Right cardiac atrium (tissue), 5 donors: Measurements from ENCODE around the gene GSK3B. TPM values are rescaled to one million over a fixed set of nuclear protein-coding genes. Genes with fewer than 3 reads are reported as not detected.

Experiments
- ATAC-seq, 2 donors: fragments of 200-7000 bp; cut with Tn5 transposase; one replicate each; pipeline versions ENCODE4 v1.8.0 to v1.9.1; 2020; ENCODE audit warnings: moderate library complexity in 2 of 2, mild to moderate bottlenecking in 1 of 2
- DNase-seq, 3 donors: peaks; one replicate each; pipeline ENCODE4 v3.0.0-alpha.2; 2020
- H3K27ac ChIP-seq: one replicate; pipeline ENCODE4 v1.5.1; 2013; ENCODE audit warnings: mild to moderate bottlenecking, low read length, control low read depth, moderate library complexity
- H3K27me3 ChIP-seq: one replicate; pipeline ENCODE4 v1.6.1; 2013; ENCODE audit not compliant: control insufficient read depth, insufficient read depth
- H3K4me1 ChIP-seq: one replicate; pipeline ENCODE4 v1.6.1; 2013; ENCODE audit warnings: low read length; ENCODE audit not compliant: control insufficient read depth, insufficient read depth
- H3K4me3 ChIP-seq: one replicate; pipeline ENCODE4 v1.5.1; 2013; ENCODE audit warnings: low read length, control low read depth
- H3K9me3 ChIP-seq: one replicate; pipeline ENCODE4 v1.6.1; 2013; ENCODE audit warnings: low read length; ENCODE audit not compliant: control insufficient read depth
- WGBS: extraction: QIAGEN DNeasy Blood & Tissue Kit; methylation state at CpG from one replicate; pipeline ENCODE4 v1.1.7; 2013; 5-methylcytosine and 5-hydroxymethylcytosine counted together
- intact Hi-C, 4 donors: fragments of 100-400 bp; cut with DNase I; formaldehyde crosslinking; loops; one replicate each; pipeline versions ENCODE4 v1.11.0 to v1.14.0; 2022 to 2023
- polyA plus RNA-seq: library from polyadenylated mRNA; stranded (reverse); fragments of 200-250 nt; gene quantifications from one replicate; pipeline ENCODE4 v1.2.3, GENCODE V29; 2013
- total RNA-seq, 4 donors: library from RNA; stranded (reverse); fragmentation: NEBNext Ultra II Directional; extraction: Animal tissue kit (Norgen Biotek cat#: 25700); gene quantifications; one replicate each; pipeline ENCODE4 v1.2.1, GENCODE V29; 2021
- donor health status: healthy with polysubstance abuse.
- donor health status: DM: no; HTN: yes; CAD: no.
- donor health status: DM: no; HTN: no; CAD: no.
- donor health status: DM: no; HTN: yes; CAD: no; lungs with severe emphysema.
- donor health status: DM: yes; HTN: yes; CAD: no.

GSK3B gene
- total and polyA plus RNA-seq, 5 donors, result 11.4 to 44.6 (median 39.8) TPM

DNA sequence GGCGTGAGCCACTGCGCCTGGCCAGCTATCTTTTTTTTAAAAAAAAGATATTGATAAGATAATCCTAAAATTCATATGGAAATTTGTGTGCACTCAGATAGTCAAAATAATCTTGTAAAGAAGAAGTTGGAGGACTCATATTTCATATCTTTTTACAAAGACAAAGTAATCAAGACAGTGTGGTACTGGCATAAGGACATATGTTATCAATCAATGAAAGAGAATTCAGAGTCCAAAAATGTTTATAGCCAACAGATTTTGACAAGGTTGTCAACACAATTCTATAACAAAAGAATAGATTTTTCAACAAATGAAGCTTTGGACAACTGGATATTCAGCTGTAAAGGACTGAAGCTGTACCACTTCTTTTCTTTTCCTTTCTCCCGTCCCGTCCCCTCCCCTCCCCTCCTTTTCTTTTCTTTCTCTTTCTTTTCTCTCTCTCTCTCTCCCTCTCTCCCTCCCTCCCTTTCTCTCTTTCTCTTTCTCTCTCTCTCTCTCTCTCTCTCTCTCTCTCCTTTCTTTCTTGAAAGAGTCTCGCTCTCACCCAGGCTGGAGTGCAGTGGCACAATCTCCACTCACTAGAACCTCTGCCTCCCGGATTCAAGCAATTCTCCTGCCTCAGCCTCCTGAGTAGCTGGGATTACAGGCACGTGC lies 126.8 kb downstream of the GSK3B start:
- H3K9me3 ChIP-seq, result no peaks in the 10 kb centered on the region
- peaks cover 2% of the 10 kb centered on the region for H3K4me1 ChIP-seq
- intact Hi-C loops, result no loop called here
- no peak for DNase-seq
- WGBS, result 89% methylated on average over 7 of the region's 7 CpGs
- no peak overlapping the region for H3K27ac ChIP-seq
- no peak for ATAC-seq
- H3K27me3 ChIP-seq, result no peaks in the 10 kb centered on the region
- H3K4me3 ChIP-seq, result no peak overlapping the region

DNA sequence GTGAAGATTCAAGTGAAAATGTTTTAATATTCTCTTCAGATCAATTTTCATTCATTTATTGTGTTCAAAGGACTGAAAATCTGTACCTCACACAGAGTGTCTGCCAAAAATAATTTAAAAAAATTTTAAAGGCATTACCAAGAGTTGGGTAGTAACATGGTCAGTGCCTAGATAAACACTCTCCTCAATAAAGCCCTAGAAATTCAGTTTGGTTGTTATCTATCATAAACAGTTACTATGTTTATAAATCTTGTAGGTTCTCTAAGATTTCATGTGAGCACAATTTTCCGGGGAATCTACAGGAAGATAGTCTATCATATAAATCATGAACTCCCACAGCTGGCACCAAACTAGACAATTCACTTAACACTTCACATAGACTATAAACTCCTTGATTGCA lies 128.6 kb downstream of the GSK3B start:
- H3K4me1 ChIP-seq, result peaks cover 2% of the 10 kb centered on the region
- ATAC-seq, result no peak
- H3K27ac ChIP-seq, result no peak overlapping the region
- DNase-seq, result no peak
- intact Hi-C loops, result no loop called here
- H3K27me3 ChIP-seq, result no peaks in the 10 kb centered on the region
- no peaks in the 10 kb centered on the region for H3K9me3 ChIP-seq
- 53% methylated on average over 1 of the region's 1 CpG for WGBS
- H3K4me3 ChIP-seq, result no peak overlapping the region

DNA sequence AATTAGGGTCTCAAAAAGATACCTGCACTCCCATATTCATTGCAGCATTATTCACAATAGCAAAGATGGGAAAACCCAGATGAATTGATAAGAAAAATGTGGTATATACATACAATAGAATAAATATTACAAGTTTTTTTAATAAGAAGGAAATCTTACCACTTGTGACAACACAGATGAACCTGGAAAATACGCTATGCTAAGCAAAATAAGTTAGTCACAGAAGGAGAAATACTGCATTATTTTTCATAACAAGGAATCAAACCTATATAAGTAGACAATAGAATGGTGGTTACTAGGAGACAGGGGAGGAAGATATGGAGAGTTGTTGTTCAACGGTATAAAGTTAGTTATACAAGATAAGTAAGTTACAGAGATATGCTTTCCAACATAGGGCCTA lies 130.0 kb downstream of the GSK3B start:
- DNase-seq, result no peak
- Histone ChIP-seq H3K4me3 (no peak overlapping the region), H3K9me3 (no peaks in the 10 kb centered on the region), H3K27me3 (no peaks in the 10 kb centered on the region), H3K27ac (no peak overlapping the region), H3K4me1 (peaks cover 2% of the 10 kb centered on the region)
- no peak for ATAC-seq
- intact Hi-C loops, result no loop called here
- WGBS, result 60% methylated on average over 2 of the region's 2 CpGs

DNA sequence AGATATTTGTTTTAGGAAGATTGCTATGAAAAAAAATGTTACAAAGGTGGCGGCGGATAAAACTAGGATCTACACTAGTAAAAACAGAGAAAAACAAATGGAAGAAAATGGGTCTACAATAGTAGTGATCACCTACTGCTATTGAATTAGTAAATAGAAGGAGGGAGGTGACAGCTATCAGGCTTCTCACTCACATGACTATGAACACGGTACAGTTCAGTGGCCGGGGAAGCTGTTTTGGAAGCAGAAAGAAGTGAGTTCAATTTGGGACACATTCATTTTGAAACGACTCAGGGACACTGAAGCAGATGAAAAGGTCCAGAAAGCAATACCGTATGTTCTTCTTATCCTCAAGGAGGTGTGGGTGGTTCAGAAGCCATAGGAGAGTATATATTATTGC lies 138.3 kb downstream of the GSK3B start:
- intact Hi-C loops, result no loop called here
- Histone ChIP-seq H3K27ac (no peak overlapping the region), H3K4me3 (no peak overlapping the region), H3K4me1 (peaks cover 4% of the 10 kb centered on the region), H3K9me3 (no peaks in the 10 kb centered on the region), H3K27me3 (no peaks in the 10 kb centered on the region)
- ATAC-seq, result no peak
- no peak for DNase-seq
- WGBS, result 74% methylated on average over 6 of the region's 6 CpGs

DNA sequence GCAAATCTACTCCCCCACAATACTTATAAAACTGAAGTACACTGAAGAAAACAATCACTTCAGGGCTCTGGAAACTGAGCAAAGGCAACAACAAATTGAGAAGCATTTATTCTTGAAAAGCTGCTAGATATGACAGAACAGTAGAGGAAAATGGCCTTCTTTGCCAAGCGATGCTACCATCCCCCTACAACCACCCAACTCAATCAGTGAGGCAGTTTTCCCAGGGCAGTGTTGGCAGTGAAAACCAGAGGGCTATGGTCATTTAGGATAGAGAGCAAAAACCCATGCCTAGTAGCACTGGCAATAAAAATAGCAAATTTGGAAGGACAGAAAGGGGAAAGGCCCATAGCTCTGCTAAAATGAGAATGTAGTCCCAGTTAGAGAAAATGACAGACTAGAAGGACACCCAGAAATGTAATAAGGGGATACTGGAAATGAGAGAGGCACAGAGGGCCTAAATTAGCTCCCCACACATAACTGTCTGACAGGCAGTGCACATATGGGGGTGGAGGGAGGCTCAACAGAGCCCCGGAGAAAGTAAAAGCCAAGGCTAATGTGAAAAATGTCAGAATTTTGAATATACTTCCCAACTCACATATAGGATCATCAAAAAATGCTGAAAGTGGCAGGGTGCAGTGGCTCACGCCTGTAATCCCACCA lies 143.5 kb downstream of the GSK3B start:
- DNase-seq (no peak), ATAC-seq (no peak)
- H3K9me3 ChIP-seq, result no peaks in the 10 kb centered on the region
- 93% methylated on average over 3 of the region's 3 CpGs for WGBS
- no peak overlapping the region for H3K27ac ChIP-seq
- H3K4me1 ChIP-seq, result peaks cover 2% of the 10 kb centered on the region
- no peak overlapping the region for H3K4me3 ChIP-seq
- intact Hi-C loops, result no loop called here
- H3K27me3 ChIP-seq, result no peaks in the 10 kb centered on the region

DNA sequence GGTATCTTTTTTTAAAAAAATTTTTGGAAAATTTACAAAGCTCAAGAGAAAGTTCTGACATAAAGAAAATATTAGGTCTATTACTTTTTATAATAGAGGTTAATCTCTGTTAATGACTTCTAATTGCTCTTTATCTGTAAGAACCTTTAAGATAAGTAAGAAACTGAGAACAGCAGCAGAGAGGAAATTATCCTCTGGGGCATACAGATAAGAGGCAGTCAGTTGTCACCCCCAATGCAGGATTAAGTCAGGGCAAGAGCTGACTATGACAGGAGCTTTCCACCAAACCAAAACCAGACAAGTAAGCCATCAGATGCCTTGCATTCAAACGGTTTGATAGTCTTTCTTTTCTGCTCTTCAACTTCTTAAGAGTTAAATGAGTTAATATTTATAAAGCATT lies 149.0 kb downstream of the GSK3B start:
- no peaks in the 10 kb centered on the region for H3K9me3 ChIP-seq
- 18% methylated on average over 1 of the region's 1 CpG for WGBS
- DNase-seq (no peak), ATAC-seq (no peak)
- H3K27ac ChIP-seq, result no peak overlapping the region
- peaks cover 2% of the 10 kb centered on the region for H3K4me1 ChIP-seq
- H3K27me3 ChIP-seq, result no peaks in the 10 kb centered on the region
- intact Hi-C loops, result no loop called here
- no peak overlapping the region for H3K4me3 ChIP-seq

DNA sequence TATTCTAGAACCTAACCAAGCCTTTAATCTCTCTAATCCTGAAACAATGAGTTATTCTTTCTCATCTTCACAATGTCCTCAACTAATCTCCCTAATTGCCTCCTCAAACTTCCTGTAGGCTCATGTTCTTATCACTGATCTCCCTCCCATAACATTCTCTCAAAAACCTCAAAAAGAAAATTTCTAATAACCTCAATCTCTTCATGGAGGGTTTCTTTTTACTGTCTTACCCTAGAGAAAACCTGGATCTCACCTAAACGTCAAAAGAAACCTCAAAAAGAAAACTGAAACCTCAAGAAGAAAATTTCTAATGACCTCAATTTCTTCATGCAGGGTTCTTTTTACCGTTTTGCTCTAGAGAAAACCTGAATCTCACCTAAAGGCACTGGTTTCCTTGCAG lies 150.2 kb downstream of the GSK3B start:
- WGBS, result 91% methylated on average over 2 of the region's 2 CpGs
- ATAC-seq (no peak), DNase-seq (no peak)
- H3K4me3 ChIP-seq, result no peak overlapping the region
- no peak overlapping the region for H3K27ac ChIP-seq
- H3K9me3 ChIP-seq, result no peaks in the 10 kb centered on the region
- H3K4me1 ChIP-seq, result peaks cover 2% of the 10 kb centered on the region
- no peaks in the 10 kb centered on the region for H3K27me3 ChIP-seq
- intact Hi-C loops, result no loop called here

DNA sequence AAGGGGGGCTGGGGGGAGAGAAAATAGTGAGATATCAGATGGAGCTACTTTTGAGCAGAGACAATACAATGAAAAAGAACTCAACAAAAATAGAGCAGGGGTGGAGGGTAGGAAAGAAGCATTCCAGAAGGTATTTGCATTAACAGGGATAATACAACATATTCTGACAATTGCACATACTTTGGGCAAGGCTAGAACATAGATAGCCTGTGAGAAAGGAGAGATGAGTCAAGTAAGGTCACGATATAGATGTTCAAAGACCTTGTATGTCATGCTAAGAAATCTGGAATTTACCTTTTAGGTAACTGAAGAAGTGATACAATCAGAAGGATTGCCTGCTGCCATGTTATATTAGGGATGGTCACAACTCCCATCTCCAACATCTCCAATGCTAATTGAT lies 155.2 kb downstream of the GSK3B start:
- intact Hi-C loops, result no loop called here
- DNase-seq (no peak), ATAC-seq (no peak)
- H3K9me3 ChIP-seq, result no peaks in the 10 kb centered on the region
- WGBS, result 97% methylated on average over 1 of the region's 1 CpG
- no peaks in the 10 kb centered on the region for H3K4me1 ChIP-seq
- no peaks in the 10 kb centered on the region for H3K27me3 ChIP-seq
- H3K4me3 ChIP-seq, result no peak overlapping the region
- no peak overlapping the region for H3K27ac ChIP-seq

DNA sequence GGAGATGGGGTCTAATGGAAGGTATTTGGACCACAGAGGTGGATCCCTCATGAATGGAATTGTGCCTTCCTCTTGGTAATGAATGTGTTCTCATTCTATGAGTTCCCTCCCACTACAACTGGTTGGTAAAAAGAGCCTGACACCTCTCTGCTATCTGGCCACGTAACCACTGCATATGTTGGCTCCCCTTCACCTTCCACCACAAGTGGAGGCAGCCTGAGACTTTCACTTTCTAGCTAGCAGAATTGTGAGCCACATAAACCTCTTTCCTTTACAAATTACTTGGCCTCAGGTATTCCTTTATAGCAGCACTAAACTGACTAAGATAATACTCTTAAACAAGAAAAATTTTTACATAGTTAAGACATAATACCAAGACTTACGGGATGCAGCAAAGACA lies 157.0 kb downstream of the GSK3B start:
- Histone ChIP-seq H3K4me1 (no peaks in the 10 kb centered on the region), H3K27me3 (no peaks in the 10 kb centered on the region), H3K4me3 (no peak overlapping the region), H3K27ac (no peak overlapping the region), H3K9me3 (no peaks in the 10 kb centered on the region)
- DNase-seq (no peak), ATAC-seq (no peak)
- intact Hi-C loops, result no loop called here
- WGBS, result 84% methylated on average over 2 of the region's 2 CpGs

DNA sequence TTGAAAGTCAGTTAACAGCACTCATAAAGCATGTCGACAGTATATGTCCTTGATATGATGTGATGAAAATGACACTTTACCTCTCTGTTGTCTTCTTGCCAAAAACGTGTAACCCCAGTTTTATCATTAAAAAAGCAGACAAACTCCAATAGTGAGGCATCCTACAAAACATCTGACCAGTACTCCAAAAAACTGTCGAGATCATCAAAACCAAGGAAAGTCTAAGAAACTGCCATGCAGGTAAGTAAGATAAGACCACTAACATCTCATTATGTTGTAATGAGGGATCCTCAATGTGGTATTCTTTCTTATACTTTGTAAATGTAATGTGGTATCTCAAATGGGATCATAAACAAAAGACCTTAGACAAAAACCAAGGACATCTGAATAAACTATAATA lies 160.0 kb downstream of the GSK3B start:
- no peaks in the 10 kb centered on the region for H3K4me1 ChIP-seq
- H3K4me3 ChIP-seq, result no peak overlapping the region
- intact Hi-C loops, result no loop called here
- WGBS, result 64% methylated on average over 3 of the region's 3 CpGs
- H3K9me3 ChIP-seq, result no peaks in the 10 kb centered on the region
- DNase-seq, result no peak
- no peak overlapping the region for H3K27ac ChIP-seq
- ATAC-seq, result no peak
- no peaks in the 10 kb centered on the region for H3K27me3 ChIP-seq

DNA sequence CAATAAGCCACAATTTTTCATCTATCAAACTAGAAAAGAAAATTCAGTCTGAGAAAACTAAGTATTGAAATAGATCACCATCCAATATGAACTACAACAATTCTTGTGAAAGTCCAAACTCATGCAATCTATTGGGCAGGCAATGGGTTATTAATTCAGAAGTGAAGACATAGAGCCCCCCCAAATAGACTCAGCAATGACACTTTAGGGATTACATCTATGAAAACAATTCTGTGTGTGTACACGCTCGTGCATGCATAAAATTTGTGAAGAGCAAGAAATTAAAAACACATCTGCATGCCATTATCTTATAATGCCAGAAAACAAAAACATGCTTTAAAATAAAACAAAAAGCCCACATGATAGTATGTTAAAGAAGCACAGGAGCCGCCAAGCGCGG lies 161.0 kb downstream of the GSK3B start:
- no peaks in the 10 kb centered on the region for H3K27me3 ChIP-seq
- no peak for DNase-seq
- H3K9me3 ChIP-seq, result no peaks in the 10 kb centered on the region
- no peak overlapping the region for H3K4me3 ChIP-seq
- intact Hi-C loops, result no loop called here
- ATAC-seq, result no peak
- no peaks in the 10 kb centered on the region for H3K4me1 ChIP-seq
- 90% methylated on average over 5 of the region's 5 CpGs for WGBS
- H3K27ac ChIP-seq, result no peak overlapping the region

DNA sequence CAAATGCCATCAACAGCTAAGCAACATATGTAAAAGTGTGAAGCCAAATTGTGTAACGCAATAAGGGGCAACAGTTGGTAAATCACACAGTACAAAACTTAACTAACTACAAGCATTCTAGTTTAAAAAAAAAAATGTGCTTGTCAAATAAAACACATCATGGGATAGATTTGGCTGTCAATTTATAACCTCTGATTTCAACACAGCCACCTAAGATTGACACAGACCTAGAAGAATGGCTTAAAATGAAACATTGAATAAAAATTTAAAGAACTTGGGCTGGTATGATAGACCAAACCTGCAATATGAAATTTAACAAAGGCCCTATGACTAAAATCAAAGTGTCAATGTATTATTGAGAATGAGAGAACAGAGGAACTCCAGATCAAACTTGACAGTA lies 164.0 kb downstream of the GSK3B start:
- DNase-seq, result no peak
- H3K27me3 ChIP-seq, result no peaks in the 10 kb centered on the region
- H3K4me3 ChIP-seq, result no peak overlapping the region
- no peak overlapping the region for H3K27ac ChIP-seq
- no peaks in the 10 kb centered on the region for H3K9me3 ChIP-seq
- 97% methylated on average over 1 of the region's 1 CpG for WGBS
- no peak for ATAC-seq
- no peaks in the 10 kb centered on the region for H3K4me1 ChIP-seq
- intact Hi-C loops, result no loop called here
